ENCODE measurements around the gene CHP2.
A peak's percentile ranks its signal among the peaks of the same experiment; 100 is the strongest.
"Not testable (repeated sequence)": the region's sequence is repeated elsewhere in the genome, so short reads cannot be mapped to it uniquely, and the experiment has no call there.

The CHP2 gene

DNA sequence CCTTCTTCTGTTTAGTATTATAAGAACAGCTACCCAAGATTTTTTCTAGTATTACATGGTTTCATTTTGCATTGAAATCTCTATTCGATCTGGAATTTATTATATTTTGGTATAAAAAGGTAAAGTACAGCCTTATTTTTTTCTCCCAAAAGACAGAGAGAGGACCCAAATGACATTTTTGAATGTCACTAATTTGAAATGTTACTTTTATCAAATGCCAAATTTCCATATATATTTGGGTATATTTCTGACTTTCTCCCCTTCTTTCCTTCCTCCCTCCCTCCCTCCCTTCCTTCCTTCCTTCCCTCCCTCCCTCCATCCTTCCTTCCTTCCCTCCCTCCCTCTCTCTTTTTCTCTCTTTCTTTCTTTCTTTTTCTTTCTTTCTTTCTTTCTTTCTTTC, 6.2 kb upstream of the CHP2 start:
- DNase-seq: no peak

- not testable (repeated sequence) for DNase-seq
These were observed 3.8 kb upstream of the CHP2 start for GRCh38 chr16:23751053-23751452.

DNA sequence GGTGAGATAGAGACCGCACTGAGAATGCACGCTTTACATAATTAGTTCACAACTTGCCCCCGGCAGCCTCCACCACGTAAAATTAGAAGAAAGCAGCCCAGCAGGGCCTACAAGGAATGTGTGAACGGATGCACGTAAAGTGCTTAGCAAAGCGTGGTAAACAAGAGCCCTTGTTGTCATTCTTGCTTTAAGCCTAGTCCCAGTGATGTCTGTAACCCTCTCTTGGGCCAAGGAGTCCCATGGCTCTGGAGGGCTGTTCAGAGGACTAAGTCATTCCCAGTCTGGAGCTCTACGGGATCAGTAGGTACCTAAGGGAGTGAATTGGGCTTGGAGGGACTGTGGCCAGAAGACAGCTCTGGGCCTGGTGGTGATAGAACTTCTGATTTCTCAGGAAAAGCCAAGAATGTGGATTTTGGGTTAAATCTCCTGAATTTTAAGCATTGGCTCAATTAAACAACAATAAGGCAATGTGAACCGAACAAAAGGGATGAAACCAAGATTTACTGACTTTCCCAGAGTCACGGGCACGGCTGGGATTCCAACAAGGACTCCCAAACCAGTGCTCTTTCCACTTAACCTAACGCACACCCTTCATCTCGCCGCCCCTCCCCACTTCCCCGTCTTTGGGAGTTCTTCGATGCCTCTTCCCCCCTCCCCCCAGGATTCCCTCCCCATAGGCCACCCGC, 775 bp upstream of the CHP2 start:
- no peak for DNase-seq

DNA sequence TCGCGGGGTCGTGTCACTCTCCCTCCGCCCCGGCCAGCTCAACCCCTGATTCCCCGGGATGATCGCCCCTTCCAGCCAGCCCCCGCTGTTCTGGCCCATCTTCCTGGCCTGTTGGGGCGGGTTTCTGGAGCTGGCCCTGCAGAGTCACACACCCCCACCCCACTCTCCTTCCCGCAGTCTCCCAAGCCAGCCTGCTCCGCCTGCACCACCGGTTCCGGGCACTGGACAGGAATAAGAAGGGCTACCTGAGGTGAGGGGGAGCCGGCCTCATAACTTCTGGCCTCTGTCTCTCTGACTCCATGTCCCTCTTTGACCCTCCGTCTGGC, 621 bp downstream of the CHP2 start:
- no peak for DNase-seq

DNA sequence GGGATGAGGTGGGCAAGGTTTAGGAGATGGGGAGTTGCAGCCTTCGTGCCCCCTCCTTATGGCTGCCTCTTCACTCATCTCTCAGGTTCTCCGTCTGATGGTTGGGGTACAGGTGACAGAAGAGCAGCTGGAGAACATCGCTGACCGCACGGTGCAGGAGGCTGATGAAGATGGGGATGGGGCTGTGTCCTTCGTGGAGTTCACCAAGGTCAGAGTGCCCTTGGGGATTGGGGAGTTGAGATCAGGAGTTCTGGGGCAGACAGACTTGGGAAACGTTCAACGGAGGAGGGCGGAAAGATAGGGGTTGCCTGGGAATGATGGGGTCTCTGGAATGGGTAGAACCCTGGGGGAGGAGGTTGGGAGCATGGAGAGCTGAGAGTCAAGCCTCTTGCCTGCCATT, 2.3 kb downstream of the CHP2 start:
- DNase-seq: no peak

GRCh38 chr16:23757937-23758619, 3.3 kb downstream of the CHP2 start:
- DNase-seq: no peak

GRCh38 chr16:23765933-23766332, 11.1 kb downstream of the CHP2 start:
- DNase-seq: no peak

- DNase-seq: no peak
These were observed 13.8 kb downstream of the CHP2 start for GRCh38 chr16:23768581-23768980.

- no peak for DNase-seq
These were observed 16.2 kb downstream of the CHP2 start for GRCh38 chr16:23771027-23771426.

DNA sequence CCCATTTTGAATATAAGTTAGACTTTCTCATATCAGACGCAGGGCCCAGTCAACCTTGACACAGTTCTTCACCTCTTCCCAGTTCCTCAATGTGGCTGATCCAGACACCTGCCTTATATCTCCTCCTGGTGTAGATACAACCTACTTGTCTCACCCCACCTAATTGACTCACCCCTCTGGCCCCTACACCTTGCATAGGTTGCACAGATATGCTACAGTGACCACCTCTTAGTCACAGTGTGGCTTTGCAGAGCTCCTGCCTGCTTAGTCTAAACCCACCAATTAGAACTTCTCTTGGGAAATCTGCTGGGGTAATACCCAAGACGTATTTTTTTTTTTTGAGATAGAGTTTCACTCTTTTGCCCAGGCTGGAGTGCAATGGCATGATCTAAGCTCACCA, 16.8 kb downstream of the CHP2 start:
- no peak for DNase-seq

GRCh38 chr16:23773339-23773738, 18.5 kb downstream of the CHP2 start:
- no peak for DNase-seq

- DNase-seq: no peak
These were observed 26.4 kb downstream of the CHP2 start for GRCh38 chr16:23781176-23781575.

DNA sequence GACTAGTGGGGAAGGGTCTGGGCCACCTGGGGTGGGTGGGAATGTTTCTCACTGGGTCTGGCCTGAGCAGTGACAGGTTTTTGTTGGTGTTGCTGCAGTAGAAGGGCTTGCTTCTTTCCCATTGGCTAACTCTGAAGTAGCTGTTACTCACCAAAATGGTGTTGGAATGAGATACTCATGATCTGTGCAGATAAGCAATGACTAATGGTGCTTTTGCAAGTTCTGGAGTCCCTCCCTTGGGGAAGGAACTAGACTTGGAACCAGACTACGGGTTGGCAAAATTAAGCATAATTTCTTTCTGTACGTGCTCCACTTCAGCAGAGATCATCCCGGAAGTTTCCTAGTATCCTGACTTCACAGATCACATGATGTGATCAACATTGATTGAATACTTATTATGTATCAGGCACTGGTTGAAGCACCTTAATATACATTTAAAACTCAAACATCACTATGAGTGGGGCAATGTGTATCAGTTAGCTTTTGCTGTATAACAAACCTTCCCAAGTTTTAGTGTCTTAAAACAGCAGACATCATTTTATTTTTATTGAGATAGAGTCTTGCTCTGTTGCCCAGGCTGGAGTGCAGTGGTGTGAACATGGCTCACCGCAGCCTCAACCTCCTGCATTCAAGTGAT, 30.1 kb downstream of the CHP2 start:
- DNase-seq: no peak

GRCh38 chr16:23785842-23786241, 31.0 kb downstream of the CHP2 start:
- DNase-seq: no peak

DNA sequence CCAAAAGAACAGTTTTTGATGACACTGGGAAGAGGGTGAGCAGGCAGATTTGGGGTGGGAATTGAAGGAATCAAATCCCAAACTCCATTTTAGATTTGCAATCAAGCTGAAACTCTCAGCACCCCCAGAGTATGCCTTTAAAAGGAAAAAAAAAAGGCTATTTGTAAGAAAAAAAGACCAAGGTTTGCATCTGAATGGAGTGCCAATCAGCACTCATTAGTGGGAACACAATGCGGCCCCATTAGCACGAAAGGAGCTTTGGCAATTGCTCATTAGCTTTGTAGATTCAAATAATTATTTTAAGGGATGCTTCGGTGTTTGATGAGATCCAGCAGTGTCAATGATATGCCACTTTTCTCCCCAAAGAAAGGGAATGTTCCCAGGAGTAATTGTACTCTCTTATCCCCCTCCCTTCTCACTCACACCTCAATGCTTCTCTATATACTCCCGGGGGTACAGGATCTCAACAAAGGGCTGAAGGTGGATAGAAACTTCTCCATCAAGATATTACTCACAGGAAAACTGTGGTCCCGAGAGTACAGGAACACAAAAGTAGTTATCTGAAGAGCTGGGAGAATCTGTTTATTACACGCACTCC, 32.2 kb downstream of the CHP2 start:
- no peak for DNase-seq

DNA sequence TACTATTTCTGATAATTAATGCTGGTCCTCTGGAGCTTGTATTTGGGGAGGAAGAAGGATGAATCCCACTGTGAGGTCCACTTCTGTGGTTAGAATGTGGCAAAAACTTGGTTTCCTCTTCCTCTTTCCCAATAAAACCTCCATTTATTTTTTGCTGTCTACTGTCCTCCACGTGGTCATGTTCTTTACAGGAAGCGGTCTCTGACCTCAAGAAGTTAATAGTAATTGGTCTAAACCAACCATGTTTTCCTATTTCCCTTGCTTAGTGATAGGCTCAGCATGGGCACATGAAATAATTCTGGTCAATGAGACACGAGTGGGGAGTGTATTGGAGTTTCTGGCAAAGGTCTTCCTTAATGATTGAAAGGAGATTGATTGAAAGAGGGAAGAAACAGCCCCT, 33.9 kb downstream of the CHP2 start:
- no peak for DNase-seq

GRCh38 chr16:23795378-23795777, 40.6 kb downstream of the CHP2 start:
- DNase-seq: no peak

- DNase-seq: no peak
These were observed 42.1 kb downstream of the CHP2 start for GRCh38 chr16:23796941-23797340.

DNA sequence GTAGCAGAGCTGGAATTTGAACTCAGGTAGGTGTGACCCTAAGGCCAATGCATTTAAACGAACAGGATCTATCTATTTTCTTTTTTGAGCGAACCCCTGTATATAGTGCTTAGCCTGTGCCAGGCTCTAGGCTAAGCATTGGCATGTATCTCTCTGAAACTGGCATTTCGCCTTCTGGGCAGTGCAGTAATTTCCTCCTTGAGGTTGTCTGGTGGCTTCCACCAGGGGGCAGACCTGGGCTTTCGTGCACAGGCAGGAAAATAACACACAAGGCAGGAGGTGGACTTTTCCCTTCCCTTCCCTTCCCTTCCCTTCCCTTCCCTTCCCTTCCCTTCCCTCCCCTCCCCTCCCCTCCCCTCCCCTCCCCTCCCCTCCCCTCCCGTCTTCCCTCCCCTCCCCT, 46.6 kb downstream of the CHP2 start:
- peak; percentile 75 to 79 for DNase-seq

- no peak for DNase-seq
These were observed 48.0 kb downstream of the CHP2 start for GRCh38 chr16:23802776-23803175.

- peak; percentile 64 to 69 for DNase-seq
These were observed 48.8 kb downstream of the CHP2 start for GRCh38 chr16:23803591-23804123.

- DNase-seq: no peak
These were observed 52.2 kb downstream of the CHP2 start for GRCh38 chr16:23807028-23807427.

Data from activated CD4-positive, alpha-beta T cell treated with anti-CD3 and anti-CD28 coated beads, Interleukin-2, amount 50 U/mL, for 4 hours (primary cell).